ENCODE measurements around the gene TMEM161A. TPM values are rescaled to one million over a fixed set of nuclear protein-coding genes. Genes with fewer than 3 reads are reported as not detected.

TMEM161A gene
- 61.8 and 208 TPM in 2 replicates for total RNA-seq (2011; cell fraction: chromatin; rRNA removed; ENCODE audit: low replicate concordance)
- 275 and 276 TPM in 2 replicates for total RNA-seq (2011; cell fraction: nucleolus; rRNA removed)
- 120 and 154 TPM in 2 replicates for total RNA-seq (2011; cell fraction: nucleoplasm; rRNA removed)
- total RNA-seq (2014; rRNA removed): 77.2 and 105 TPM in 2 replicates
- total RNA-seq (2014; rRNA removed; fragmentation: Illumina TruSeq; extraction: Trizol): 15.4 and 24.5 TPM in 2 replicates
- 33.8 and 38.9 TPM in 2 replicates for total RNA-seq (2015; rRNA removed; fragmentation: Illumina TruSeq; extraction: Trizol)
- total RNA-seq (2021): 76.7 and 81.2 TPM in 2 replicates
- polyA plus RNA-seq (2011; rRNA removed): 42.5 and 66.4 TPM in 2 replicates
- polyA plus RNA-seq (2011; cell fraction: cytosol; rRNA removed): 82.2 and 238 TPM in 2 replicates
- 177 and 332 TPM in 2 replicates for polyA plus RNA-seq (2011; cell fraction: nucleus; rRNA removed)
- polyA plus RNA-seq (2012): 45.4 and 63.2 TPM in 2 replicates
- polyA plus RNA-seq (2014; fragmentation: Illumina TruSeq; extraction: Trizol): 29.2 and 68.5 TPM in 2 replicates
- polyA plus RNA-seq (2014; fragmentation: Nextera tagmentation; extraction: Ambion mirVana): 1 to 10 TPM in 1 of 2 experiments, under 1 TPM in 1; 0.63 to 4.7 TPM
- 92.3 and 98.4 TPM in 2 replicates for polyA plus RNA-seq (2014; rRNA removed)
- polyA minus RNA-seq (2011; rRNA and poly(A)+ RNA removed): 35.9 and 53.2 TPM in 2 replicates
- polyA minus RNA-seq (2011; cell fraction: cytosol; rRNA and poly(A)+ RNA removed): 52.1 and 59.5 TPM in 2 replicates
- 89.7 and 90.0 TPM in 2 replicates for polyA minus RNA-seq (2011; cell fraction: nucleus; rRNA and poly(A)+ RNA removed)
- percentile 73 among the genes with signal in this experiment for Bru-seq, nascent RNA
- percentile 69 among the genes with signal in this experiment for BruChase-seq, experiment 1, labeled RNA remaining after a 2-hour chase
- percentile 69 among the genes with signal in this experiment for BruChase-seq, experiment 2, labeled RNA remaining after a 6-hour chase
- long read RNA-seq, experiment 1, transcript TMEM161A-201 (12 exons, 1,820 nt): major isoform, 25 of 140 reads
- long read RNA-seq, experiment 1, transcript TMEM161A-213 (2 exons, 657 nt): minor isoform, 5 of 140 reads
- long read RNA-seq, experiment 1, partial matches to known transcripts: 68 of 140 reads
- long read RNA-seq, experiment 1, other reads (novel, unspliced or antisense): 34 of 140 reads
- long read RNA-seq, experiment 2, transcript TMEM161A-201 (12 exons, 1,820 nt): major isoform, 17 of 93 reads
- long read RNA-seq, experiment 2, partial matches to known transcripts: 56 of 93 reads
- long read RNA-seq, experiment 2, other reads (novel, unspliced or antisense): 18 of 93 reads
- long read RNA-seq, experiment 3, transcript TMEM161A-201 (12 exons, 1,820 nt): major isoform, 49 of 94 reads
- long read RNA-seq, experiment 3, transcript TMEM161A-213 (2 exons, 657 nt): minor isoform, 12 of 94 reads
- long read RNA-seq, experiment 3, partial matches to known transcripts: 8 of 94 reads
- long read RNA-seq, experiment 3, other reads (novel, unspliced or antisense): 19 of 94 reads

GRCh38 chr19:19138109-19138981 is at the start of gene TMEM161A:
TSS of gene TMEM161A (minus strand) at chr19:19138478. CDS start at chr19:19138428, 50 bp downstream.
- in situ Hi-C loops (cut with MboI) (loop anchor here (5.0 kb wide), 1 partner anchor 81 kb away; no protein-coding TSS in a partner anchor), intact Hi-C loops (cut with micrococcal nuclease) (loop anchor here (2.0 to 5.0 kb wide), 5 partner anchors 34 to 241 kb away; partner anchors contain the start of genes CERS1, COPE, DDX49 and MEF2B)
- Histone ChIP-seq H3K9me3 (replicated peaks; ENCODE audit: control insufficient read depth, insufficient read depth, low read depth, low read length) (no peaks in the 10 kb centered on the region), H3K9me1 (ENCODE audit: control insufficient read depth, insufficient read depth, low read length) (no peaks in the 10 kb centered on the region), H3K4me3 (peak within 1 kb of the TSS; percentile 90), H2AFZ (ENCODE audit: low read depth, low read length) (peak within 1 kb of the TSS; percentile 78), H3K4me2 (ENCODE audit: insufficient read depth, low read length) (peak within 1 kb of the TSS; percentile 84), H3K9ac (ENCODE audit: insufficient read depth in 1 of 2, low read depth in 2 of 2, low read length in 2 of 2) (peak within 1 kb of the TSS; percentile 92 to 95), H3K79me2 (ENCODE audit: control insufficient read depth, insufficient read depth, low read length) (peaks cover 43% of the 10 kb centered on the region), H3K4me1 (replicated peaks in 1 of 2; ENCODE audit: control insufficient read depth in 2 of 2, insufficient read depth in 2 of 2, low read length in 2 of 2) (peaks cover 15 to 29% of the 10 kb centered on the region in 2 experiments), H4K20me1 (replicated peaks; ENCODE audit: control insufficient read depth, insufficient read depth, low read length) (peaks cover 3% of the 10 kb centered on the region; the same call in 1 of the 2 replicates), H3K27ac (ENCODE audit: extremely low read depth, low read depth, low read length) (peak within 1 kb of the TSS; percentile 91), H3K36me3 (ENCODE audit: control insufficient read depth, insufficient read depth, low read length) (peaks cover 9% of the 10 kb centered on the region; the same call in 2 of the 3 replicates), H3K27me3 (ENCODE audit: control insufficient read depth in 2 of 2, insufficient read depth in 2 of 2, low read length in 2 of 2) (no peaks in the 10 kb centered on the region; a peak in 1 of 5 replicates)
- peak; percentile 95 for ATAC-seq
- no TSS peak for BruUV-seq (replicated peaks)
- FAIRE-seq: peak; percentile 99
- WGBS (ENCODE audit: insufficient coverage, low coverage, missing lambda C conversion rate): 3% methylated on average over 42 of the region's 42 CpGs
- peak; percentile 99 to 100 (median 99) for DNase-seq (ENCODE audit: extremely low read depth in 1 of 4, low spot score in 3 of 4)
- POLR2A ChIA-PET: interaction anchor here (0.7 kb wide), 1 partner anchor 83 kb away, joined by 3 read pairs; no protein-coding TSS in a partner anchor
- CTCF ChIA-PET (ENCODE audit: low intra/inter-chr PET ratio): interaction anchor here (0.6 to 2.3 kb wide), 6 partner anchors 12 to 353 kb away, joined by 3 to 18 read pairs (median 4); no protein-coding TSS in a partner anchor
- no peak for TF ChIP-seq HEY1 (CRISPR knock-in tag; IDR thresholded peaks at IDR 0.05; ENCODE audit: borderline replicate concordance)
- TF ChIP-seq RNF2 (IDR thresholded peaks at IDR 0.05): peak; percentile 70; the same call in 1 of the 2 replicates
- no peak for TF ChIP-seq ADNP (tag; IDR thresholded peaks at IDR 0.05)
- no peak for TF ChIP-seq ZNF121 (CRISPR knock-in tag; conservative IDR thresholded peaks at IDR 0.05)
- TF ChIP-seq EZH2 (IDR thresholded peaks at IDR 0.05; ENCODE audit: borderline replicate concordance, low read depth, low read length): no peak
- TF ChIP-seq ZNF395 (CRISPR knock-in tag; IDR thresholded peaks at IDR 0.05): peak; percentile 74
- no peak for TF ChIP-seq XRCC4 (IDR thresholded peaks at IDR 0.05; ENCODE audit: extremely low read depth, insufficient read depth, insufficient read length)
- TF ChIP-seq AFF4 (CRISPR knock-in tag; IDR thresholded peaks at IDR 0.05): 0 out of 2 replicates have a peak, but pooled peaks have one; percentile 45
